Stimulated activated effector memory CD8-positive, alpha-beta T cell treated with anti-CD3 and anti-CD28 coated beads, Interleukin-12 subunit alpha, Interleukin-12 subunit beta, amount 100 ng/mL, for 72 hours (primary cell): ENCODE results near the gene SEMA3E.

Experiments
- ATAC-seq: fragments of 150-1000 bp; cut with Tn5 transposase; 2 replicates; pipeline ENCODE4 v1.10.0; 2021
- DNase-seq, 2 donors: peaks; one replicate each; pipeline ENCODE4 v3.0.0; 2021 to 2022; ENCODE audit warnings: low spot score in 2 of 2
- H3K27ac Mint-ChIP-seq: one replicate; pipeline ENCODE4 v1.8.0; 2022; ENCODE audit warnings: mild to moderate bottlenecking, mixed read lengths
- H3K36me3 Mint-ChIP-seq: one replicate; pipeline ENCODE4 v1.8.0; 2022; ENCODE audit warnings: mild to moderate bottlenecking, mixed read lengths
- H3K4me1 Mint-ChIP-seq: one replicate; pipeline ENCODE4 v1.8.0; 2022; ENCODE audit warnings: mixed read lengths
- H3K4me3 Mint-ChIP-seq: one replicate; pipeline ENCODE4 v1.8.0; 2022; ENCODE audit warnings: mild to moderate bottlenecking, mixed read lengths
- H3K9me3 Mint-ChIP-seq: one replicate; pipeline ENCODE4 v1.8.0; 2022; ENCODE audit warnings: mixed read lengths

Gene SEMA3E

GRCh38 chr7:83359108-83359507, 289.8 kb downstream of the SEMA3E start:
- Mint-ChIP-seq H3K27ac (no peak overlapping the region), H3K9me3 (peaks cover 20% of the 10 kb centered on the region), H3K4me3 (no peak overlapping the region), H3K4me1 (no peaks in the 10 kb centered on the region), H3K36me3 (no peaks in the 10 kb centered on the region)
- ATAC-seq = no peak
- no peak for DNase-seq

GRCh38 chr7:83355143-83355542, 293.8 kb downstream of the SEMA3E start:
- peaks cover 18% of the 10 kb centered on the region for H3K9me3 Mint-ChIP-seq
- no peak overlapping the region for H3K4me3 Mint-ChIP-seq
- no peaks in the 10 kb centered on the region for H3K4me1 Mint-ChIP-seq
- H3K27ac Mint-ChIP-seq = no peak overlapping the region
- DNase-seq (no peak), ATAC-seq (no peak)
- no peaks in the 10 kb centered on the region for H3K36me3 Mint-ChIP-seq

GRCh38 chr7:83347945-83348444, 300.9 kb downstream of the SEMA3E start:
- no peaks in the 10 kb centered on the region for H3K4me1 Mint-ChIP-seq
- H3K4me3 Mint-ChIP-seq = no peak overlapping the region
- DNase-seq (no peak), ATAC-seq (no peak)
- H3K36me3 Mint-ChIP-seq = no peaks in the 10 kb centered on the region
- no peak overlapping the region for H3K27ac Mint-ChIP-seq
- peaks cover 14% of the 10 kb centered on the region for H3K9me3 Mint-ChIP-seq

GRCh38 chr7:83339907-83340306, 309.0 kb downstream of the SEMA3E start:
- no peak overlapping the region for H3K27ac Mint-ChIP-seq
- ATAC-seq (no peak), DNase-seq (no peak)
- H3K4me1 Mint-ChIP-seq = no peaks in the 10 kb centered on the region
- peaks cover 13% of the 10 kb centered on the region for H3K9me3 Mint-ChIP-seq
- H3K36me3 Mint-ChIP-seq = no peaks in the 10 kb centered on the region
- no peak overlapping the region for H3K4me3 Mint-ChIP-seq

- no peaks in the 10 kb centered on the region for H3K36me3 Mint-ChIP-seq
- no peak overlapping the region for H3K27ac Mint-ChIP-seq
- no peak for DNase-seq
- ATAC-seq = no peak
- peaks cover 6% of the 10 kb centered on the region for H3K9me3 Mint-ChIP-seq
- no peaks in the 10 kb centered on the region for H3K4me1 Mint-ChIP-seq
- no peak overlapping the region for H3K4me3 Mint-ChIP-seq
Observed at GRCh38 chr7:83338277-83338950, 310.5 kb downstream of the SEMA3E start.

GRCh38 chr7:83337050-83337449, 311.9 kb downstream of the SEMA3E start:
- H3K27ac Mint-ChIP-seq = no peak overlapping the region
- H3K4me1 Mint-ChIP-seq = no peaks in the 10 kb centered on the region
- ATAC-seq = no peak
- peaks cover 6% of the 10 kb centered on the region for H3K9me3 Mint-ChIP-seq
- no peak for DNase-seq
- no peaks in the 10 kb centered on the region for H3K36me3 Mint-ChIP-seq
- H3K4me3 Mint-ChIP-seq = no peak overlapping the region

- DNase-seq = no peak
- Mint-ChIP-seq H3K9me3 (peaks cover 17% of the 10 kb centered on the region), H3K4me3 (no peak overlapping the region), H3K36me3 (no peaks in the 10 kb centered on the region), H3K27ac (no peak overlapping the region), H3K4me1 (no peaks in the 10 kb centered on the region)
- no peak for ATAC-seq
Observed at GRCh38 chr7:83326223-83326622, 322.7 kb downstream of the SEMA3E start.

- Mint-ChIP-seq H3K4me1 (no peaks in the 10 kb centered on the region), H3K36me3 (no peaks in the 10 kb centered on the region), H3K27ac (no peak overlapping the region), H3K9me3 (peaks cover 17% of the 10 kb centered on the region), H3K4me3 (no peak overlapping the region)
- ATAC-seq (no peak), DNase-seq (no peak)
Observed at GRCh38 chr7:83325083-83325482, 323.9 kb downstream of the SEMA3E start.

GRCh38 chr7:83324596-83324995, 324.3 kb downstream of the SEMA3E start:
- Mint-ChIP-seq H3K9me3 (peaks cover 17% of the 10 kb centered on the region), H3K27ac (no peak overlapping the region), H3K36me3 (no peaks in the 10 kb centered on the region), H3K4me1 (no peaks in the 10 kb centered on the region), H3K4me3 (no peak overlapping the region)
- DNase-seq (no peak), ATAC-seq (no peak)

GRCh38 chr7:83321011-83321410, 327.9 kb downstream of the SEMA3E start:
- H3K4me1 Mint-ChIP-seq = no peaks in the 10 kb centered on the region
- DNase-seq (no peak), ATAC-seq (no peak)
- no peaks in the 10 kb centered on the region for H3K36me3 Mint-ChIP-seq
- no peak overlapping the region for H3K27ac Mint-ChIP-seq
- H3K9me3 Mint-ChIP-seq = peaks cover 8% of the 10 kb centered on the region
- no peak overlapping the region for H3K4me3 Mint-ChIP-seq

- Mint-ChIP-seq H3K4me3 (no peak overlapping the region), H3K36me3 (no peaks in the 10 kb centered on the region), H3K27ac (no peak overlapping the region), H3K9me3 (peaks cover 20% of the 10 kb centered on the region), H3K4me1 (no peaks in the 10 kb centered on the region)
- no peak for ATAC-seq
- no peak for DNase-seq
Observed at GRCh38 chr7:83313931-83314330, 335.0 kb downstream of the SEMA3E start.
